K562 (cell line): ENCODE data around the gene SRMS. TPM values are rescaled to one million over a fixed set of nuclear protein-coding genes. Genes with fewer than 3 reads are reported as not detected.

Source experiments
- ARHGAP35 ChIP-seq: fragments of 450-650 bp; IDR thresholded peaks from 2 replicates; pipeline ENCODE4 v1.6.1; 2018; ENCODE audit not compliant: partially characterized antibody
- ARID1B ChIP-seq: fragments of 450-650 bp; IDR thresholded peaks from 2 replicates; pipeline ENCODE4 v1.6.1; 2016; ENCODE audit warnings: antibody characterized with exemption, mild to moderate bottlenecking, inconsistent platforms
- BCOR ChIP-seq: fragments of 450-650 bp; IDR thresholded peaks from 2 replicates; pipeline ENCODE4 v1.6.1; 2016
- CAMTA2 ChIP-seq: fragments of 250-450 bp; sonication (Bioruptor Pico); conservative IDR thresholded peaks from 2 replicates; pipeline ENCODE4 v1.5.1; 2022
- ETV5 ChIP-seq: sonication (generic); formaldehyde crosslinking; IDR thresholded peaks from 2 replicates; pipeline ENCODE4 v1.4.0; 2020; ENCODE audit warnings: low read depth, mild to moderate bottlenecking, missing genetic modification reagents
- KLF10 ChIP-seq: fragments of 250-450 bp; sonication (Bioruptor Pico); IDR thresholded peaks from 2 replicates; pipeline ENCODE4 v1.6.1; 2021; ENCODE audit warnings: matching md5 sums
- NR2F6 ChIP-seq: fragments of 450-650 bp; formaldehyde crosslinking; IDR thresholded peaks from 2 replicates; pipeline ENCODE4 v1.4.0; 2020; ENCODE audit warnings: mild to moderate bottlenecking
- NR4A1 ChIP-seq, 2 experiments: fragments of 250-450 bp in 1 of 2; fragments of 450-650 bp in 1 of 2; sonication (Bioruptor Pico) in 1 of 2; IDR thresholded peaks; 2 replicates each; pipeline versions ENCODE4 v1.4.0 to v1.6.1; 2016 to 2020; ENCODE audit warnings: mild to moderate bottlenecking in 2 of 2, missing compliant biosample characterization in 1 of 2, missing genetic modification characterization in 1 of 2, moderate library complexity in 1 of 2
- PHTF2 ChIP-seq: fragments of 250-450 bp; sonication (Bioruptor Pico); IDR thresholded peaks from 2 replicates; pipeline ENCODE4 v1.5.0; 2021; ENCODE audit warnings: mild to moderate bottlenecking
- PTBP1 ChIP-seq: fragments of 200-400 bp; formaldehyde crosslinking; IDR thresholded peaks from 2 replicates; pipeline ENCODE4 v1.6.1; 2017; ENCODE audit warnings: low read depth, low read length
- SPI1 ChIP-seq: IDR thresholded peaks from 2 replicates; pipeline ENCODE4 v1.6.1; 2011; ENCODE audit warnings: low read depth, low read length, control low read depth, borderline replicate concordance
- SREBF1 ChIP-seq: fragments of 150-350 bp; IDR thresholded peaks from 2 replicates; pipeline ENCODE4 v1.6.1; 2014; ENCODE audit warnings: antibody characterized with exemption, low read depth, low read length, borderline replicate concordance
- SRSF1 ChIP-seq: fragments of 200-400 bp; formaldehyde crosslinking; IDR thresholded peaks from 2 replicates; pipeline ENCODE4 v1.6.1; 2017; ENCODE audit warnings: mild to moderate bottlenecking, low read depth, low read length, moderate library complexity
- TCF7 ChIP-seq: sonication (generic); IDR thresholded peaks from 2 replicates; pipeline ENCODE4 v1.6.1; 2016; ENCODE audit warnings: antibody characterized with exemption, borderline replicate concordance
- TRIM24 ChIP-seq, 2 experiments: fragments of 450-650 bp; IDR thresholded peaks; 2 replicates each; pipeline ENCODE4 v1.6.1; 2016
- TRIM28 ChIP-seq: fragments of 450-650 bp; IDR thresholded peaks from 2 replicates; pipeline ENCODE4 v1.6.1; 2017
- ZNF668 ChIP-seq: fragments of 250-450 bp; sonication (Bioruptor Pico); IDR thresholded peaks from 2 replicates; pipeline ENCODE4 v1.8.0; 2022; ENCODE audit warnings: mild to moderate bottlenecking, inconsistent platforms
- ZZZ3 ChIP-seq: fragments of 450-650 bp; IDR thresholded peaks from 2 replicates; pipeline ENCODE4 v1.6.1; 2016; ENCODE audit warnings: antibody characterized with exemption, mild to moderate bottlenecking, moderate library complexity
- polyA plus RNA-seq, 8 experiments: library from polyadenylated mRNA; depleted of rRNA in 4 of 8; stranded (reverse) in 5 of 8; unstranded in 3 of 8; fragments of >200 nt; fragmentation: Nextera tagmentation in 2 of 8; fragmentation: Illumina TruSeq in 1 of 8; extraction: Ambion mirVana in 2 of 8; extraction: Trizol in 1 of 8; gene quantifications; 2 replicates each; pipeline versions ENCODE4 v1.2.1 to v1.2.3, GENCODE V29; 2011 to 2014; ENCODE audit warnings: inconsistent platforms in 1 of 8, missing spikeins in 1 of 8
- total RNA-seq, 7 experiments: library from RNA; depleted of rRNA in 6 of 7; stranded (reverse); fragments of >200 nt in 6 of 7; fragmentation: Illumina TruSeq in 2 of 7; extraction: Trizol in 2 of 7; gene quantifications; 2 replicates each; pipeline versions ENCODE4 v1.2.1 to v1.2.3, GENCODE V29; 2011 to 2021; ENCODE audit warnings: low replicate concordance in 1 of 7
- TF ChIP-seq, protein P1 (sequence below): sonication (generic); formaldehyde crosslinking; IDR thresholded peaks from 2 replicates; pipeline ENCODE4 v1.8.0; 2022; ENCODE audit warnings: missing genetic modification reagents, mild to moderate bottlenecking, moderate library complexity, borderline replicate concordance
- TF ChIP-seq, protein P2 (sequence below), 3 experiments: fragments of 200-800 bp in 1 of 3; sonication (Bioruptor generic) in 1 of 3; sonication (generic) in 1 of 3; formaldehyde crosslinking in 1 of 3; IDR thresholded peaks; 2 replicates each; pipeline versions ENCODE4 v1.6.1 to v1.8.0; 2016 to 2022; ENCODE audit warnings: mild to moderate bottlenecking in 2 of 3, missing compliant biosample characterization in 2 of 3, missing genetic modification characterization in 2 of 3, missing genetic modification reagents in 1 of 3
- TF ChIP-seq, protein P3 (sequence below): fragments of 150-350 bp; conservative IDR thresholded peaks from 2 replicates; pipeline ENCODE4 v1.6.1; 2014; ENCODE audit warnings: low read length
- TF ChIP-seq, protein P4 (sequence below): fragments of 450-650 bp; IDR thresholded peaks from 2 replicates; pipeline ENCODE4 v1.6.1; 2016; ENCODE audit warnings: low read depth, mild to moderate bottlenecking, moderate library complexity
- TF ChIP-seq, protein P5 (sequence below): fragments of 450-650 bp; IDR thresholded peaks from 2 replicates; pipeline ENCODE4 v1.7.0; 2016; ENCODE audit warnings: borderline replicate concordance

Gene SRMS
- total and polyA plus RNA-seq, 9 of the 15 experiments (the other 6 are each of a cell fraction or from before 2014, with no cell fraction given) = 0.07 TPM; not detected in 8

DNA sequence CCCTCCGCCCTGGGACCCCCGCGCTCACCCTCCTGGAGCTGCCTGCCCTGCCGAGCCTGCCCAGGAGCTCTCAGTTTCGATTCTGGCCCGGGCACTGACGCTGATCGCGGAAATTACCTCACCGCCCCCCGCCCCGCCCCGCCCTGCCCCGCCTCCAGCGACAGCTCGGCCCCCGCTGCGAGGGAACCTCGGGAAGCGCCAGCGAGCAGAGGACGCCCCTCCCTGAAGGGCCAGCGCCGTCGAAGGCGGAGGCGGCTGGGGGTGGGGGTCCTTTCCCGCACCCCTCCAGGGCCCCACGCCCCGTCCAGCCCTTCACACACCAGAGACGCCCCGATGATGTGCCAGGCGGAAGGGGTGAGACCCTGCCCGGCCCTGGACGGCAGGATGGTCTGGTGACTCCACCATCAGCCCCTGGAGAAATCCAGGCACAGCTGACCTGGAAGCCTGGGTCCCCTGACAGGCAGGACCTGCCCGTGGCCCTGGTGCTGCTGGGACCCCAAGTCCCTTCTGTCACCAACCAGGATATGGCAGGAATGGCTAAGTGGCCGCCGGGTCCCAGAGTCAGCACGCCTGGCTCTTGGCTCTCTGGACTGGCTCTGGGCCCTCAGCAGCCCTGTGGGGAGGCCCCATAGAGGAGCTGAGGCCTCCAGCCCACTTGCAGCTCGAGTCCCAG, 26.7 kb upstream of the SRMS start, which contains the start of gene HELZ2 (continued):
- no peak for TF ChIP-seq ARHGAP35
- TF ChIP-seq TRIM24 (IDR thresholded peaks at IDR 0.05) = 0 out of 4 replicates have a peak, but pooled peaks of 1 of the 2 experiments have one; percentile 11
- TF ChIP-seq SPI1 = no peak
- no peak for TF ChIP-seq ZZZ3
- TF ChIP-seq PTBP1 = no peak
- no peak for TF ChIP-seq ARID1B
- TF ChIP-seq, protein P1, sequence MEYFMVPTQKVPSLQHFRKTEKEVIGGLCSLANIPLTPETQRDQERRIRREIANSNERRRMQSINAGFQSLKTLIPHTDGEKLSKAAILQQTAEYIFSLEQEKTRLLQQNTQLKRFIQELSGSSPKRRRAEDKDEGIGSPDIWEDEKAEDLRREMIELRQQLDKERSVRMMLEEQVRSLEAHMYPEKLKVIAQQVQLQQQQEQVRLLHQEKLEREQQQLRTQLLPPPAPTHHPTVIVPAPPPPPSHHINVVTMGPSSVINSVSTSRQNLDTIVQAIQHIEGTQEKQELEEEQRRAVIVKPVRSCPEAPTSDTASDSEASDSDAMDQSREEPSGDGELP (CRISPR knock-in tag) = peak; percentile 47; the same call in 1 of the 2 replicates
- TF ChIP-seq, protein P2, sequence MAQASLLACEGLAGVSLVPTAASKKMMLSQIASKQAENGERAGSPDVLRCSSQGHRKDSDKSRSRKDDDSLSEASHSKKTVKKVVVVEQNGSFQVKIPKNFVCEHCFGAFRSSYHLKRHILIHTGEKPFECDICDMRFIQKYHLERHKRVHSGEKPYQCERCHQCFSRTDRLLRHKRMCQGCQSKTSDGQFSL (CRISPR knock-in tag; IDR thresholded peaks at IDR 0.05) = 0 out of 2 replicates have a peak, but pooled peaks have one; percentile 38
- TF ChIP-seq, protein P2 (tag; IDR thresholded peaks at IDR 0.05) = no peak
- TF ChIP-seq BCOR = no peak
- no peak for TF ChIP-seq TRIM28
- TF ChIP-seq KLF10 (CRISPR knock-in tag) = no peak
- TF ChIP-seq, protein P3, sequence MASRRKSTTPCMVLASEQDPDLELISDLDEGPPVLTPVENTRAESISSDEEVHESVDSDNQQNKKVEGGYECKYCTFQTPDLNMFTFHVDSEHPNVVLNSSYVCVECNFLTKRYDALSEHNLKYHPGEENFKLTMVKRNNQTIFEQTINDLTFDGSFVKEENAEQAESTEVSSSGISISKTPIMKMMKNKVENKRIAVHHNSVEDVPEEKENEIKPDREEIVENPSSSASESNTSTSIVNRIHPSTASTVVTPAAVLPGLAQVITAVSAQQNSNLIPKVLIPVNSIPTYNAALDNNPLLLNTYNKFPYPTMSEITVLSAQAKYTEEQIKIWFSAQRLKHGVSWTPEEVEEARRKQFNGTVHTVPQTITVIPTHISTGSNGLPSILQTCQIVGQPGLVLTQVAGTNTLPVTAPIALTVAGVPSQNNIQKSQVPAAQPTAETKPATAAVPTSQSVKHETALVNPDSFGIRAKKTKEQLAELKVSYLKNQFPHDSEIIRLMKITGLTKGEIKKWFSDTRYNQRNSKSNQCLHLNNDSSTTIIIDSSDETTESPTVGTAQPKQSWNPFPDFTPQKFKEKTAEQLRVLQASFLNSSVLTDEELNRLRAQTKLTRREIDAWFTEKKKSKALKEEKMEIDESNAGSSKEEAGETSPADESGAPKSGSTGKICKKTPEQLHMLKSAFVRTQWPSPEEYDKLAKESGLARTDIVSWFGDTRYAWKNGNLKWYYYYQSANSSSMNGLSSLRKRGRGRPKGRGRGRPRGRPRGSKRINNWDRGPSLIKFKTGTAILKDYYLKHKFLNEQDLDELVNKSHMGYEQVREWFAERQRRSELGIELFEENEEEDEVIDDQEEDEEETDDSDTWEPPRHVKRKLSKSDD = no peak
- TF ChIP-seq SRSF1 = no peak
- TF ChIP-seq, protein P4, sequence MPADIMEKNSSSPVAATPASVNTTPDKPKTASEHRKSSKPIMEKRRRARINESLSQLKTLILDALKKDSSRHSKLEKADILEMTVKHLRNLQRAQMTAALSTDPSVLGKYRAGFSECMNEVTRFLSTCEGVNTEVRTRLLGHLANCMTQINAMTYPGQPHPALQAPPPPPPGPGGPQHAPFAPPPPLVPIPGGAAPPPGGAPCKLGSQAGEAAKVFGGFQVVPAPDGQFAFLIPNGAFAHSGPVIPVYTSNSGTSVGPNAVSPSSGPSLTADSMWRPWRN = no peak
- TF ChIP-seq ETV5 (CRISPR knock-in tag) = no peak
- no peak for TF ChIP-seq NR2F6 (CRISPR knock-in tag)
- no peak for TF ChIP-seq NR4A1 (CRISPR knock-in tag; IDR thresholded peaks at IDR 0.05)
- no peak for TF ChIP-seq NR4A1 (tag; IDR thresholded peaks at IDR 0.05)
- TF ChIP-seq TCF7 = no peak
- TF ChIP-seq PHTF2 (CRISPR knock-in tag) = no peak
- TF ChIP-seq SREBF1 = no peak
- no peak for TF ChIP-seq CAMTA2
- no peak for TF ChIP-seq ZNF668 (CRISPR knock-in tag)
- TF ChIP-seq, protein P5, sequence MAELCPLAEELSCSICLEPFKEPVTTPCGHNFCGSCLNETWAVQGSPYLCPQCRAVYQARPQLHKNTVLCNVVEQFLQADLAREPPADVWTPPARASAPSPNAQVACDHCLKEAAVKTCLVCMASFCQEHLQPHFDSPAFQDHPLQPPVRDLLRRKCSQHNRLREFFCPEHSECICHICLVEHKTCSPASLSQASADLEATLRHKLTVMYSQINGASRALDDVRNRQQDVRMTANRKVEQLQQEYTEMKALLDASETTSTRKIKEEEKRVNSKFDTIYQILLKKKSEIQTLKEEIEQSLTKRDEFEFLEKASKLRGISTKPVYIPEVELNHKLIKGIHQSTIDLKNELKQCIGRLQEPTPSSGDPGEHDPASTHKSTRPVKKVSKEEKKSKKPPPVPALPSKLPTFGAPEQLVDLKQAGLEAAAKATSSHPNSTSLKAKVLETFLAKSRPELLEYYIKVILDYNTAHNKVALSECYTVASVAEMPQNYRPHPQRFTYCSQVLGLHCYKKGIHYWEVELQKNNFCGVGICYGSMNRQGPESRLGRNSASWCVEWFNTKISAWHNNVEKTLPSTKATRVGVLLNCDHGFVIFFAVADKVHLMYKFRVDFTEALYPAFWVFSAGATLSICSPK = no peak
